NAMALWA (cell line): ENCODE results near the gene TREH.

ENCODE experiments used
- DNase-seq: peaks from one replicate; pipeline ENCODE4 v3.0.0-alpha.2; 2015; ENCODE audit warnings: low spot score

The TREH gene

GRCh38 chr11:118663902-118664301, 15.5 kb downstream of the TREH start:
- no peak for DNase-seq

- DNase-seq, result no peak
Measured at GRCh38 chr11:118663381-118663780, 16.1 kb downstream of the TREH start.

- no peak for DNase-seq
Measured at GRCh38 chr11:118662401-118663271, 16.8 kb downstream of the TREH start.

GRCh38 chr11:118661425-118662301, 17.8 kb downstream of the TREH start:
- DNase-seq, result no peak

- no peak for DNase-seq
Measured at GRCh38 chr11:118660681-118661424, 18.6 kb downstream of the TREH start.

- no peak for DNase-seq
Measured at GRCh38 chr11:118659953-118660680, 19.3 kb downstream of the TREH start.

GRCh38 chr11:118659314-118659952, 20.0 kb downstream of the TREH start:
- DNase-seq, result peak; percentile 90

GRCh38 chr11:118658429-118659313, 20.8 kb downstream of the TREH start:
- DNase-seq, result no peak

GRCh38 chr11:118657709-118658428, 21.6 kb downstream of the TREH start:
- no peak for DNase-seq

- peak; percentile 26 for DNase-seq
Measured at GRCh38 chr11:118657238-118657637, 22.2 kb downstream of the TREH start.

GRCh38 chr11:118656563-118657165, 22.8 kb downstream of the TREH start:
- DNase-seq, result no peak

- no peak for DNase-seq
Measured at GRCh38 chr11:118655486-118656190, 23.8 kb downstream of the TREH start.

GRCh38 chr11:118653684-118654390, 25.6 kb downstream of the TREH start:
- no peak for DNase-seq

- DNase-seq, result peak; percentile 21
Measured at GRCh38 chr11:118652681-118653181, 26.7 kb downstream of the TREH start.

- DNase-seq, result no peak
Measured at GRCh38 chr11:118651820-118652219, 27.6 kb downstream of the TREH start.

- no peak for DNase-seq
Measured at GRCh38 chr11:118650366-118650765, 29.1 kb downstream of the TREH start.

GRCh38 chr11:118649941-118650340, 29.5 kb downstream of the TREH start:
- DNase-seq, result no peak
